Chondrocyte (in vitro differentiated cells): ENCODE data around the gene IKZF3. TPM values are rescaled to one million over a fixed set of nuclear protein-coding genes. Genes with fewer than 3 reads are reported as not detected.

Experiments
- DNase-seq: peaks from one replicate; pipeline ENCODE4 v3.0.0; 2021; ENCODE audit warnings: mixed read lengths, low spot score
- H3K27ac Mint-ChIP-seq: one replicate; pipeline ENCODE4 v1.8.0; 2021; ENCODE audit warnings: mild to moderate bottlenecking, moderate library complexity, mixed read lengths; ENCODE audit not compliant: unreplicated experiment
- H3K27me3 Mint-ChIP-seq: 2 replicates; pipeline ENCODE4 v1.8.0; 2021; ENCODE audit warnings: low read depth, mixed read lengths
- H3K36me3 Mint-ChIP-seq: 2 replicates; pipeline ENCODE4 v1.8.0; 2021; ENCODE audit warnings: low read depth, mixed read lengths
- H3K4me1 Mint-ChIP-seq: 2 replicates; pipeline ENCODE4 v1.8.0; 2021; ENCODE audit warnings: low read depth, mild to moderate bottlenecking, mixed read lengths
- H3K4me3 Mint-ChIP-seq: one replicate; pipeline ENCODE4 v1.8.0; 2021; ENCODE audit warnings: mild to moderate bottlenecking, moderate library complexity, mixed read lengths; ENCODE audit not compliant: unreplicated experiment
- H3K9me3 Mint-ChIP-seq: 2 replicates; pipeline ENCODE4 v1.8.0; 2021; ENCODE audit warnings: low read depth, mixed read lengths
- total RNA-seq: library from RNA; stranded (reverse); gene quantifications from 3 replicates; pipeline ENCODE4 v1.2.1, GENCODE V29; 2021
- TF ChIP-seq, protein P1 (sequence below): fragments of 200-600 bp; sonication (generic); IDR thresholded peaks from 2 replicates; pipeline ENCODE4 v1.5.0; 2021; ENCODE audit warnings: antibody characterized with exemption, mild to moderate bottlenecking, moderate library complexity

IKZF3 gene
- total RNA-seq, 1 donor from 2014 or later = not detected

DNA sequence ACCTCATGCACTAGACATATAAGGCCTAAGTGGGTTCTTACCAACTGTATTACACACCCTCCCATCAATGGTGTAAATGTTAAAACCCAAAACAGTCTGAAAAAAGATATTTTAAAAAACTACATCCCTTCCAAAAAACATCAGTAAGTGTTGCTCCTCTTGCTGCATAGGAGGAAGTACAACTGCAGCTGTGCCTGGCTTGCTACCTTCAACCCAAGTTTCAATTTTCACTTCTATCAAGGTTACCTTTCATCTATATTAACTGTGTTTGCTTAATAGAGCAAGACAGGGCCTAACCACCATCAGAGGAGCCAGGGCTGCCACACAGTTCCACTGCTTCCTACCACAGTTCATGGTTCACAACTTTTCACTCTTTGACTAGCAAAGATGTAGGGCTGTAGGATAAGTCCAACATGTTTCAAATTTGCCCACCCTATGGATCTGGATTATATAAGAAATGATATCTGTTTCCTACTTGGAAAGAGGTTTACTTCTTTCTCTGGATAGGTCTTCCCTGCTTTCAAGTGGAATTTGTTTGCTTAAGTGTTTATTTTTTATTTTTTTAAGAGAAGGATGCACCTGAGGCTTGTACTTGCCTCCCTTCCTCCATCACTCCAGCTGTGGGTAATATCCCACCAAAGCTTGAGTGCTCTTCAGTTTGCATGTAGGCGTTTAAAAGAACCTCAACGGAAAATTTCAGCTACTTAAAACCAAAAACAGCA is 69.7 kb downstream of the IKZF3 start:
- TF ChIP-seq, protein P1, sequence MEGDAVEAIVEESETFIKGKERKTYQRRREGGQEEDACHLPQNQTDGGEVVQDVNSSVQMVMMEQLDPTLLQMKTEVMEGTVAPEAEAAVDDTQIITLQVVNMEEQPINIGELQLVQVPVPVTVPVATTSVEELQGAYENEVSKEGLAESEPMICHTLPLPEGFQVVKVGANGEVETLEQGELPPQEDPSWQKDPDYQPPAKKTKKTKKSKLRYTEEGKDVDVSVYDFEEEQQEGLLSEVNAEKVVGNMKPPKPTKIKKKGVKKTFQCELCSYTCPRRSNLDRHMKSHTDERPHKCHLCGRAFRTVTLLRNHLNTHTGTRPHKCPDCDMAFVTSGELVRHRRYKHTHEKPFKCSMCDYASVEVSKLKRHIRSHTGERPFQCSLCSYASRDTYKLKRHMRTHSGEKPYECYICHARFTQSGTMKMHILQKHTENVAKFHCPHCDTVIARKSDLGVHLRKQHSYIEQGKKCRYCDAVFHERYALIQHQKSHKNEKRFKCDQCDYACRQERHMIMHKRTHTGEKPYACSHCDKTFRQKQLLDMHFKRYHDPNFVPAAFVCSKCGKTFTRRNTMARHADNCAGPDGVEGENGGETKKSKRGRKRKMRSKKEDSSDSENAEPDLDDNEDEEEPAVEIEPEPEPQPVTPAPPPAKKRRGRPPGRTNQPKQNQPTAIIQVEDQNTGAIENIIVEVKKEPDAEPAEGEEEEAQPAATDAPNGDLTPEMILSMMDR = no peak
- Mint-ChIP-seq H3K9me3 (no peaks in the 10 kb centered on the region), H3K36me3 (no peaks in the 10 kb centered on the region), H3K27me3 (peaks cover 54% of the 10 kb centered on the region), H3K27ac (no peak overlapping the region), H3K4me3 (no peak overlapping the region), H3K4me1 (no peaks in the 10 kb centered on the region)
- no peak for DNase-seq

DNA sequence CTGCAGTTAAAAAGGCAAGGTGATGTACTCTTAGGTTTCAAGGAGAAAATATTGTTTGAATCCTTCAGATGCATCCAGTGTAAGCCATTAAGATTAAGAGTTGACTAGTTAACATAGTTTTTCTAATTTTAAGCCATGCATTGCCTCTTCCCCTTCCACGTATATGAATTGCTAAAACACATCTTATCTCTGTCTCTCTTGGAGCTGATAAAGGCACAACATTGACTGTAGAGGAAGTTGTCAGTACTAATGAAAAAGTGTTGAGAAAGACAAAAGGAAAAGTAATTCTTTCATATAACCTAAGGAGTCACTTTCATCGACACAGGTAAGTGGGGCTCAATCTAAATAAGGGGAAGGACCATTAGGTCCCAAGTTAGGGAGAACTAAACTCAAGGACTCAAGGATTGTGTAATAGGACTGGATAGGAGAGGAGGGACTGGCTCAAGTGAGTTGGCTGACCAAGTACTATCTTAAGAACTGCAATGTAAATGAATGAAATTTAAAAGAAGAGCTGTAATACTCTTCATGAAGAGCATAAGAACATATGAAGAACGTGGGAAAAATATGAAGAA is 70.7 kb downstream of the IKZF3 start:
- H3K36me3 Mint-ChIP-seq = no peaks in the 10 kb centered on the region
- H3K4me1 Mint-ChIP-seq = no peaks in the 10 kb centered on the region
- no peak overlapping the region for H3K4me3 Mint-ChIP-seq
- peaks cover 46% of the 10 kb centered on the region for H3K27me3 Mint-ChIP-seq
- TF ChIP-seq, protein P1 = no peak
- H3K27ac Mint-ChIP-seq = no peak overlapping the region
- no peaks in the 10 kb centered on the region for H3K9me3 Mint-ChIP-seq
- DNase-seq = no peak

DNA sequence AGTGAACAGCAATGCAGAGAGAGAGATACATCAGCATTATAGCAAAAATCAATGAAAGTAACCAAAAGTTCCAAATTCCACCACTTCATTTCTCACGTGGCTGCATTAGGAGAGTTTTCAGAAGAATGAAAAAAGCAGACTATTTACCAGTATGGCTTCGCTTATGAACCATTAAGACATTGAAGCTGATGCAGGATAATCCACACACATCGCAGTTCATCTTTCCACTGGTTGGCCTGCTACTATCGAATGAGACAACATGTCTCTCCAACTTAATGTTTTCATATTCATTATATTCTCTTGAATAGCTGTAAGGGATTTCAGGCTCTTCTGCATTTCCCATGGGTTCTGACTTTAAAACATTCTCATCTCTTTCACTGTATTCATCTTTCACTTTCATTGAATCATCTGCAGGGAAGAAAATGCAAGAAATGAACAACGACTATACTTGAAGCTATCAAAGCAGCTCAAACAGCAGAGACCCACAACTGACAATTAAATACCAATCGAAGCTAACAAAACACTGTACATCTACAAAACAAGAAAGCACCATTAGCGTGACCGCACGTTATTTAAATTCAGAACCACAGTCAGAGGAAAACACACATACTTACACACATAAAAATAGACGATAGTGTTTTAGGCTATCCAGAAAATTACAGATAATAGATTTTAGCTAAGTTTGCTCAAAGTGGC is 71.4 kb downstream of the IKZF3 start:
- Mint-ChIP-seq H3K27ac (no peak overlapping the region), H3K9me3 (no peaks in the 10 kb centered on the region), H3K36me3 (no peaks in the 10 kb centered on the region), H3K4me1 (no peaks in the 10 kb centered on the region), H3K4me3 (no peak overlapping the region), H3K27me3 (peaks cover 44% of the 10 kb centered on the region)
- no peak for DNase-seq
- TF ChIP-seq, protein P1 = no peak

DNA sequence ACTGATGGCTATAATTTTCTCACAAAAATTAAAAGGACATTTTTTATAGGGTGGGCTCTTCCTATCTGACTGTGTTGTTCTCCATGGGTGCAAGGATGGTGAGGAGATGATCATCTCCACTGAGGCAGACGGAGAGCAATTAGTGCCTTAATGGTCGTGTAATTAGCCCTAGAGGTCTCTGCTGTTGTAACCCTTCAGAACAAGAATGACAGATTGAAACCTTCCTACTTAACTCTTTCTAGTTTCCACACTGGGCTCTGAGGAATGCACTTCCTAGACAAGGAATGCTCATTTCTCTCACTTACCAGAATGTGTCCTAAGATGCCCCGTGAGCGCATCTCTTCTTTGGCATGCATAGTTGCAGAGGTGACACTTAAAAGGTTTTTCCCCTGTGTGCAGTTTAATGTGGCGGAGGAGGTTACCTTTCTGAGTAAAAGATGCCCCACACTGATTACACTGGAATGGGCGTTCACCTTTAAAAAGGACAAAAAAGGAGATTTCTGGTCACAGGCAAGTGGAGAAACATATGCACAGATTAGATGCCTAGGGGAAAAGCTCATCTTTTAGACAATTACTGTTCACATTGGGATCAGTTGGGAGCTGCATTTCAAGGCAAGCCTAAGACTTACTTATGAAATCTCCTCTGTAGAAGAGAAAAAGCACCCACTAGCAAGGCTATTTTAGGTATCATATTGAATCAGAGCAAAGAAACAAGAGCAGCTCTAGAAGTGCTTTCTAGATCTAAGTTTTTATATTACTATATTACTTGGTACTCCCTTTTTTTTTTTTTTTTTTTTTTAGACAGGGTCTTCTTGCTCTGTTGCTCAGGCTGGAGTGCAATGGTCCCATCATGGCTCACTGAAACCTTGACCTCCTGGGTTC is 72.8 kb downstream of the IKZF3 start:
- Mint-ChIP-seq H3K4me3 (no peak overlapping the region), H3K9me3 (no peaks in the 10 kb centered on the region), H3K27me3 (peaks cover 48% of the 10 kb centered on the region), H3K4me1 (no peaks in the 10 kb centered on the region), H3K27ac (no peak overlapping the region), H3K36me3 (no peaks in the 10 kb centered on the region)
- DNase-seq = no peak
- TF ChIP-seq, protein P1 = no peak
